HepG2 (cell line): ENCODE measurements around the gene ARL5C. TPM values are rescaled to one million over a fixed set of nuclear protein-coding genes. Genes with fewer than 3 reads are reported as not detected.

Experiments used
- ATAC-seq: fragments of 200-7000 bp; cut with Tn5 transposase; 3 replicates; pipeline ENCODE4 v1.9.1; 2020; ENCODE audit warnings: mild to moderate bottlenecking, moderate library complexity
- BruUV-seq: library from RNA; stranded (reverse); fragments of 400-500 nt; replicated peaks from 2 replicates; lab custom pipeline; 2021; lab: Mats Ljungman, UMichigan
- CTCF ChIA-PET: fragments of 300-600 bp; formaldehyde crosslinking; extraction: SDS; loops from one replicate; lab custom pipeline; 2021; ENCODE audit warnings: low total read pairs, inconsistent platforms, low intra/inter-chr PET ratio; lab: Yijun Ruan, JAX
- POLR2A ChIA-PET: fragments of 350-600 bp; sonication (Branson Sonifier 250); formaldehyde crosslinking; loops from one replicate; lab custom pipeline; 2020; ENCODE audit warnings: antibody characterized with exemption, inconsistent platforms; lab: Yijun Ruan, JAX
- DNase-seq: peaks from one replicate; pipeline ENCODE4 v3.0.0-alpha.2; 2015; ENCODE audit warnings: low spot score
- FAIRE-seq: peaks from 3 replicates; lab custom pipeline; 2011; peaks lifted over from hg19 to GRCh38; lab: Jason Lieb, UNC
- H2AFZ ChIP-seq: one replicate; pipeline ENCODE4 v1.6.1; 2011; ENCODE audit warnings: low read length, inconsistent platforms
- H3K27ac ChIP-seq: fragments of 300-600 bp; 3 replicates; pipeline ENCODE4 v1.8.0; 2011; ENCODE audit warnings: mixed run types, mild to moderate bottlenecking, mixed read lengths, low read length, inconsistent platforms; ENCODE audit not compliant: insufficient read depth; ENCODE audit errors: extremely low read length
- H3K27me3 ChIP-seq, 2 experiments: fragments of 200-600 bp in 1 of 2; 2 replicates in 1 of 2; 3 replicates in 1 of 2; pipeline versions ENCODE4 v1.6.0 to v1.8.0; 2011; ENCODE audit warnings: low read length in 2 of 2, mild to moderate bottlenecking in 2 of 2, moderate library complexity in 2 of 2, inconsistent platforms in 1 of 2; ENCODE audit not compliant: insufficient read depth in 2 of 2, control insufficient read depth in 1 of 2
- H3K36me3 ChIP-seq, 2 experiments: fragments of 200-600 bp in 1 of 2; replicated peaks in 1 of 2; 2 replicates in 1 of 2; 3 replicates in 1 of 2; pipeline versions ENCODE4 v1.5.1 to v1.8.0; 2011; ENCODE audit warnings: low read length in 2 of 2, inconsistent platforms in 1 of 2; ENCODE audit not compliant: insufficient read depth in 2 of 2, control insufficient read depth in 1 of 2
- H3K4me1 ChIP-seq: 2 replicates; pipeline ENCODE4 v1.5.1; 2012; ENCODE audit warnings: low read length, inconsistent platforms; ENCODE audit not compliant: insufficient read depth
- H3K4me2 ChIP-seq: 2 replicates; pipeline ENCODE4 v1.6.0; 2011; ENCODE audit warnings: low read depth, low read length, inconsistent platforms
- H3K4me3 ChIP-seq, 3 experiments: fragments of 200-600 bp in 1 of 3; sonication (generic), shearing (Covaris generic) in 1 of 3; replicated peaks in 1 of 3; 2 replicates each; pipeline ENCODE4 v1.5.1; 2011 to 2016; ENCODE audit warnings: low read length in 3 of 3, inconsistent platforms in 2 of 3, low read depth in 2 of 3, mild to moderate bottlenecking in 2 of 3, control low read depth in 1 of 3, mixed read lengths in 1 of 3; ENCODE audit not compliant: insufficient read depth in 1 of 3
- H3K79me2 ChIP-seq: one replicate; pipeline ENCODE4 v1.6.1; 2011; ENCODE audit warnings: low read length, inconsistent platforms; ENCODE audit not compliant: insufficient read depth
- H3K9ac ChIP-seq: 2 replicates; pipeline ENCODE4 v1.6.0; 2011; ENCODE audit warnings: mild to moderate bottlenecking, low read depth, low read length, inconsistent platforms; ENCODE audit not compliant: insufficient read depth
- H3K9me3 ChIP-seq: 2 replicates; pipeline ENCODE4 v1.5.1; 2012; ENCODE audit warnings: mild to moderate bottlenecking, low read length
- H4K20me1 ChIP-seq: 2 replicates; pipeline ENCODE4 v1.6.0; 2011; ENCODE audit warnings: inconsistent platforms, mild to moderate bottlenecking, low read length, moderate library complexity; ENCODE audit not compliant: insufficient read depth
- CEBPB ChIP-seq: IDR thresholded peaks from 2 replicates; pipeline ENCODE4 v1.6.1; 2011; ENCODE audit warnings: low read depth, low read length, improper control_type of control experiment, borderline replicate concordance
- FOSL1 ChIP-seq: sonication (generic); formaldehyde crosslinking; IDR thresholded peaks from 2 replicates; pipeline ENCODE4 v1.9.0; 2021; ENCODE audit warnings: missing genetic modification reagents, borderline replicate concordance
- TCF7 ChIP-seq: sonication (generic); IDR thresholded peaks from 2 replicates; pipeline ENCODE4 v1.6.1; 2016; ENCODE audit warnings: antibody characterized with exemption, low read depth
- WGBS: methylation state at CpG from one replicate; pipeline ENCODE4 v1.1.6; 2017; ENCODE audit warnings: low lambda C conversion rate; 5-methylcytosine and 5-hydroxymethylcytosine counted together
- in situ Hi-C: cut with HindIII; loops from 2 replicates; pipeline ENCODE4 v1.10.0; 2017; ENCODE audit warnings: low pct_unique_long_range_greater_than_20kb; ENCODE audit not compliant: extremely low pct_ligation_motif_present
- intact Hi-C: fragments of 100-400 bp; cut with micrococcal nuclease; formaldehyde crosslinking; loops from one replicate; pipeline ENCODE4 v1.10.0; 2022; ENCODE audit not compliant: unreplicated experiment
- polyA plus RNA-seq, 8 experiments: library from polyadenylated mRNA; depleted of rRNA in 3 of 8; stranded (reverse) in 7 of 8; unstranded in 1 of 8; fragments of >200 nt; fragmentation: Illumina TruSeq in 4 of 8; extraction: Trizol in 4 of 8; gene quantifications; 2 replicates each; pipeline versions ENCODE4 v1.2.1 to v1.2.3, GENCODE V29; 2011 to 2016; ENCODE audit warnings: low read depth in 4 of 8, missing spikeins in 1 of 8, mixed read lengths in 1 of 8; ENCODE audit not compliant: insufficient read depth in 1 of 8
- total RNA-seq, 5 experiments: library from RNA; depleted of rRNA; stranded (reverse); fragments of >200 nt; fragmentation: Illumina TruSeq; extraction: Trizol; gene quantifications; 2 replicates each; pipeline ENCODE4 v1.2.3, GENCODE V29; 2016; ENCODE audit warnings: low read depth in 1 of 5
- TF ChIP-seq, protein P1 (sequence below): IDR thresholded peaks from 2 replicates; pipeline ENCODE4 v1.6.1; 2016; ENCODE audit warnings: low read depth, borderline replicate concordance
- TF ChIP-seq, protein P2 (sequence below): sonication (generic); formaldehyde crosslinking; IDR thresholded peaks from 2 replicates; pipeline ENCODE4 v1.5.0; 2020; ENCODE audit warnings: mild to moderate bottlenecking, missing genetic modification reagents

Gene ARL5C
- total and polyA plus RNA-seq, 2 of the 13 experiments (the other 11 are each of a cell fraction or from before 2014, with no cell fraction given) = not detected

DNA sequence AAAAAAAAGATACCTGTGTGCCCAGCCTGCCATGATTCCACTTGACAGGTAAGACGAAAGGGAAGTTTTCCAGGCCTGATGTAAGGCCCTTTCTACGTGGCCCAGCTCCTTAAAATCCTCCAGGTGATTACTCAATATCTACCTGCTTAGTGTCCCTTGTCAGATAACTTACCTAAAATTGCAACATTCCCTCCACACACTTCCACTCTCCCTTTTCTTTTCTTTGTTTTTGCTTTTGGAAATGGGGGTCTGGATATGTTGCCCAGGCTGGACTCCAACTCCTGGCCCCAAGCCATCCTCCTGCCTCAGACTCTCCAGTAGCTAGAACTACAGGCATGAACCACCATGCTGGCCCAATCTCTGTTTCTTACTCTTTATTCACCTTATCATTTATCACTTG, 7.3 kb downstream of the ARL5C start:
- DNase-seq = no peak
- WGBS = 18% methylated on average over 2 of the region's 2 CpGs
- Histone ChIP-seq H3K4me3 (no peak overlapping the region), H3K79me2 (no peaks in the 10 kb centered on the region), H3K9me3 (no peaks in the 10 kb centered on the region), H3K27ac (no peak overlapping the region), H2AFZ (no peak overlapping the region), H3K4me1 (peaks cover 24% of the 10 kb centered on the region), H3K4me2 (no peak overlapping the region), H3K9ac (no peak overlapping the region), H4K20me1 (no peaks in the 10 kb centered on the region), H3K36me3 (no peaks in the 10 kb centered on the region), H3K27me3 (peaks cover 2 to 5% of the 10 kb centered on the region in 2 experiments)
- BruUV-seq = no TSS peak
- intact Hi-C loops (loop anchor here (10.0 kb wide), 1 partner anchor 244 kb away; no protein-coding TSS in a partner anchor), in situ Hi-C loops (loop anchor here (25.0 kb wide), 1 partner anchor 396 kb away; the partner anchor contains the start of gene PSMB3)
- TF ChIP-seq, protein P1, sequence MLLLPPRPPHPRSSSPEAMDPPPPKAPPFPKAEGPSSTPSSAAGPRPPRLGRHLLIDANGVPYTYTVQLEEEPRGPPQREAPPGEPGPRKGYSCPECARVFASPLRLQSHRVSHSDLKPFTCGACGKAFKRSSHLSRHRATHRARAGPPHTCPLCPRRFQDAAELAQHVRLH (CRISPR knock-in tag) = no peak
- TF ChIP-seq CEBPB = peak; percentile 62
- POLR2A ChIA-PET = interaction anchor here (0.9 kb wide), 1 partner anchor 305 kb away, joined by 4 read pairs; the partner anchor contains the start of gene RPL23
- CTCF ChIA-PET = no interaction called here
- no peak for FAIRE-seq
- no peak for ATAC-seq

DNA sequence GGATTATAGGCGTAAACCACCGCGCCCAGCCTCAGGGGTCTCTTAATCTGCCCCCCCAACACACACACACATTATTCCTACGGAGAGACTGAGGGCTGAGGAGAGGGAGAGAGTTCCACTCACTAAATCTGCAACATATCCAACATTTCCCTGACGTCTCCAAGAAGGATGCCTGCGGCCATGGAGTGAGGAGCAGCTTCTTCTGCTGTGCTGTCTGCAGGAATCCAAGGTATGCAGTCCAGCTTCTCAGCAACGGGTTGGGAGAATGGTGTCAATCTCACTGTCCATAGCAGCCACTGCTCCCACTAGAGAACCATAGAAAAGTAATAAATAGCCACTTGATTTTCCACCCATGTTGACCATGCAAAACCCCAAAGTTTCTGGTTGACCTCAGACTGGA, 9.5 kb downstream of the ARL5C start:
- H3K36me3 ChIP-seq = no peaks in the 10 kb centered on the region
- no peak overlapping the region for H2AFZ ChIP-seq
- 59% methylated on average over 7 of the region's 7 CpGs for WGBS
- H3K4me2 ChIP-seq = peak overlapping the region; percentile 97
- FAIRE-seq (no peak), ATAC-seq (no peak), DNase-seq (no peak)
- 0 out of 2 replicates have a peak, but pooled peaks cover 2% of the 10 kb centered on the region for H4K20me1 ChIP-seq
- H3K4me1 ChIP-seq = peaks cover 41% of the 10 kb centered on the region
- H3K9me3 ChIP-seq = no peaks in the 10 kb centered on the region
- no peak overlapping the region for H3K9ac ChIP-seq
- POLR2A ChIA-PET = no interaction called here
- in situ Hi-C loops (loop anchor here (25.0 kb wide), 1 partner anchor 394 kb away; the partner anchor contains the start of gene PSMB3), intact Hi-C loops (loop anchor here (10.0 kb wide), 1 partner anchor 242 kb away; no protein-coding TSS in a partner anchor)
- peaks cover 2 to 15% of the 10 kb centered on the region in 2 experiments for H3K27me3 ChIP-seq
- TF ChIP-seq TCF7 = no peak
- TF ChIP-seq, protein P2, sequence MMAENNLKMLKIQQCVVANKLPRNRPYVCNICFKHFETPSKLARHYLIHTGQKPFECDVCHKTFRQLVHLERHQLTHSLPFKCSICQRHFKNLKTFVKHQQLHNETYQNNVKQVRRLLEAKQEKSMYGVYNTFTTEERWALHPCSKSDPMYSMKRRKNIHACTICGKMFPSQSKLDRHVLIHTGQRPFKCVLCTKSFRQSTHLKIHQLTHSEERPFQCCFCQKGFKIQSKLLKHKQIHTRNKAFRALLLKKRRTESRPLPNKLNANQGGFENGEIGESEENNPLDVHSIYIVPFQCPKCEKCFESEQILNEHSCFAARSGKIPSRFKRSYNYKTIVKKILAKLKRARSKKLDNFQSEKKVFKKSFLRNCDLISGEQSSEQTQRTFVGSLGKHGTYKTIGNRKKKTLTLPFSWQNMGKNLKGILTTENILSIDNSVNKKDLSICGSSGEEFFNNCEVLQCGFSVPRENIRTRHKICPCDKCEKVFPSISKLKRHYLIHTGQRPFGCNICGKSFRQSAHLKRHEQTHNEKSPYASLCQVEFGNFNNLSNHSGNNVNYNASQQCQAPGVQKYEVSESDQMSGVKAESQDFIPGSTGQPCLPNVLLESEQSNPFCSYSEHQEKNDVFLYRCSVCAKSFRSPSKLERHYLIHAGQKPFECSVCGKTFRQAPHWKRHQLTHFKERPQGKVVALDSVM = peak; percentile 69; the same call in 1 of the 2 replicates
- TF ChIP-seq FOSL1 (CRISPR knock-in tag) = no peak
- peak overlapping the region in 1 of 3 experiments; percentile 17; a peak in 1 of 6 replicates for H3K4me3 ChIP-seq
- no peak overlapping the region for H3K27ac ChIP-seq
- CTCF ChIA-PET = no interaction called here
- no peaks in the 10 kb centered on the region for H3K79me2 ChIP-seq
- BruUV-seq = no TSS peak
